Stimulated activated CD8-positive, alpha-beta memory T cell treated with anti-CD3 and anti-CD28 coated beads, Interleukin-15, amount 100 ng/mL, for 48 hours (primary cell): Measurements from ENCODE around the gene CLEC18C.
"Not testable (repeated sequence)": the region's sequence is repeated elsewhere in the genome, so short reads cannot be mapped to it uniquely, and the experiment has no call there.

Source experiments
- DNase-seq, 2 donors: peaks; one replicate each; pipeline ENCODE4 v3.0.0-alpha.2; 2020; ENCODE audit warnings: low read depth in 2 of 2

The CLEC18C gene

GRCh38 chr16:70206382-70206781, 32.8 kb downstream of the CLEC18C start:
- not testable (repeated sequence) for DNase-seq

GRCh38 chr16:70218586-70218985, 45.0 kb downstream of the CLEC18C start:
- DNase-seq = not testable (repeated sequence)

- not testable (repeated sequence) for DNase-seq
These were observed 49.0 kb downstream of the CLEC18C start for GRCh38 chr16:70222574-70222973.

GRCh38 chr16:70223216-70223615, 49.6 kb downstream of the CLEC18C start:
- not testable (repeated sequence) for DNase-seq

GRCh38 chr16:70223971-70224513, 50.5 kb downstream of the CLEC18C start:
- not testable (repeated sequence) for DNase-seq

GRCh38 chr16:70224645-70225044, 51.1 kb downstream of the CLEC18C start:
- DNase-seq = not testable (repeated sequence)

- not testable (repeated sequence) for DNase-seq
These were observed 51.8 kb downstream of the CLEC18C start for GRCh38 chr16:70225430-70225829.

- DNase-seq = not testable (repeated sequence)
These were observed 52.4 kb downstream of the CLEC18C start for GRCh38 chr16:70226024-70226423.

GRCh38 chr16:70231831-70232230, 58.2 kb downstream of the CLEC18C start:
- not testable (repeated sequence) for DNase-seq
